Gastroesophageal sphincter (tissue), 3 donors: ENCODE measurements around the gene SPATA9.

Experiments
- CTCF ChIP-seq, 4 experiments: fragments of 200-600 bp in 2 of 4; fragments of 450-650 bp in 2 of 4; sonication (generic) in 1 of 4; IDR thresholded peaks; one replicate each; pipeline ENCODE4 v1.5.1; 2017 to 2019; ENCODE audit warnings: antibody characterized with exemption in 4 of 4, mild to moderate bottlenecking in 2 of 4, moderate library complexity in 2 of 4
- POLR2A ChIP-seq, 2 donors: fragments of 450-650 bp; IDR thresholded peaks; one replicate each; pipeline ENCODE4 v1.6.1; 2017; ENCODE audit warnings: antibody characterized with exemption in 2 of 2, mild to moderate bottlenecking in 2 of 2, moderate library complexity in 1 of 2

GRCh38 chr5:95718738-95719137 lies 35.9 kb upstream of the SPATA9 start:
- no peak for TF ChIP-seq CTCF (IDR thresholded peaks at IDR 0.05)
- TF ChIP-seq POLR2A (IDR thresholded peaks at IDR 0.05) = no peak
